H9 (cell line): ENCODE results near the gene ABCF2. TPM values are rescaled to one million over a fixed set of nuclear protein-coding genes. Genes with fewer than 3 reads are reported as not detected.

Experiments
- DNase-seq: peaks from one replicate; pipeline ENCODE4 v3.0.0-alpha.2; 2017
- H2AFZ ChIP-seq: one replicate; pipeline ENCODE4 v1.6.1; 2013; ENCODE audit warnings: mild to moderate bottlenecking, low read length, control low read depth, moderate library complexity
- H2AK5ac ChIP-seq: 2 replicates; pipeline ENCODE4 v1.6.1; 2013; ENCODE audit warnings: low read length, control low read depth, mixed read lengths; ENCODE audit not compliant: insufficient read length
- H2BK120ac ChIP-seq: one replicate; pipeline ENCODE4 v1.6.1; 2013; ENCODE audit warnings: low read depth, mild to moderate bottlenecking, low read length, control low read depth, inconsistent platforms; ENCODE audit not compliant: poor library complexity, severe bottlenecking
- H2BK12ac ChIP-seq: 2 replicates; pipeline ENCODE4 v1.6.1; 2013; ENCODE audit warnings: low read length, control low read depth, mixed read lengths, low read depth; ENCODE audit not compliant: insufficient read length
- H2BK15ac ChIP-seq: 2 replicates; pipeline ENCODE4 v1.6.1; 2013; ENCODE audit warnings: low read depth, low read length, control low read depth
- H2BK20ac ChIP-seq: one replicate; pipeline ENCODE4 v1.6.1; 2013; ENCODE audit warnings: low read depth, mild to moderate bottlenecking, low read length, control low read depth, inconsistent platforms; ENCODE audit not compliant: poor library complexity, severe bottlenecking
- H2BK5ac ChIP-seq: 2 replicates; pipeline ENCODE4 v1.6.1; 2013; ENCODE audit warnings: low read length, control low read depth, mixed read lengths; ENCODE audit not compliant: insufficient read length
- H3K14ac ChIP-seq: 2 replicates; pipeline ENCODE4 v1.6.1; 2013; ENCODE audit warnings: low read length, control low read depth; ENCODE audit not compliant: insufficient read depth
- H3K18ac ChIP-seq: 2 replicates; pipeline ENCODE4 v1.6.1; 2013; ENCODE audit warnings: low read depth, mild to moderate bottlenecking, mixed read lengths, low read length, control low read depth; ENCODE audit not compliant: insufficient read length
- H3K23ac ChIP-seq: 2 replicates; pipeline ENCODE4 v1.6.1; 2013; ENCODE audit warnings: low read length, control low read depth, mixed read lengths, low read depth; ENCODE audit not compliant: insufficient read length
- H3K23me2 ChIP-seq: 2 replicates; pipeline ENCODE4 v1.6.1; 2013; ENCODE audit warnings: low read depth, mild to moderate bottlenecking, mixed read lengths, low read length, control low read depth; ENCODE audit not compliant: insufficient read length, poor library complexity, severe bottlenecking
- H3K27ac ChIP-seq: 2 replicates; pipeline ENCODE4 v1.5.1; 2013; ENCODE audit warnings: low read length, control low read depth, mixed read lengths, low read depth; ENCODE audit not compliant: insufficient read length
- H3K27me3 ChIP-seq: 2 replicates; pipeline ENCODE4 v1.6.1; 2013; ENCODE audit warnings: low read length, control low read depth, inconsistent platforms; ENCODE audit not compliant: insufficient read depth
- H3K4ac ChIP-seq: 2 replicates; pipeline ENCODE4 v1.6.1; 2013; ENCODE audit warnings: low read depth, mild to moderate bottlenecking, control low read depth, inconsistent platforms, low read length, moderate library complexity
- H3K4me1 ChIP-seq: 2 replicates; pipeline ENCODE4 v1.6.1; 2013; ENCODE audit warnings: low read length, control low read depth, inconsistent platforms; ENCODE audit not compliant: insufficient read depth
- H3K4me2 ChIP-seq: 2 replicates; pipeline ENCODE4 v1.6.1; 2013; ENCODE audit warnings: low read length, control low read depth, mixed read lengths; ENCODE audit not compliant: insufficient read length, insufficient read depth
- H3K56ac ChIP-seq: 2 replicates; pipeline ENCODE4 v1.6.1; 2013; ENCODE audit warnings: low read depth, mild to moderate bottlenecking, mixed read lengths, low read length, control low read depth; ENCODE audit not compliant: insufficient read length
- H3K79me1 ChIP-seq: 2 replicates; pipeline ENCODE4 v1.6.1; 2013; ENCODE audit warnings: low read depth, mild to moderate bottlenecking, moderate library complexity, low read length, control low read depth, inconsistent platforms; ENCODE audit not compliant: insufficient read depth, poor library complexity, severe bottlenecking
- H3K79me2 ChIP-seq: 2 replicates; pipeline ENCODE4 v1.6.1; 2013; ENCODE audit warnings: low read length, control low read depth, inconsistent platforms; ENCODE audit not compliant: insufficient read depth
- H3K9ac ChIP-seq: 2 replicates; pipeline ENCODE4 v1.6.1; 2013; ENCODE audit warnings: low read length, control low read depth, mixed read lengths; ENCODE audit not compliant: insufficient read length; ENCODE audit errors: extremely low read depth
- H3K9me3 ChIP-seq: one replicate; pipeline ENCODE4 v1.6.1; 2013; ENCODE audit warnings: low read depth, low read length, inconsistent platforms; ENCODE audit not compliant: control insufficient read depth
- H3T11ph ChIP-seq: one replicate; pipeline ENCODE4 v1.6.1; 2013; ENCODE audit warnings: mild to moderate bottlenecking, low read length, control low read depth, inconsistent platforms
- H4K20me1 ChIP-seq: one replicate; pipeline ENCODE4 v1.6.1; 2013; ENCODE audit not compliant: control insufficient read depth, insufficient read length, insufficient read depth
- H4K5ac ChIP-seq: 2 replicates; pipeline ENCODE4 v1.6.1; 2013; ENCODE audit warnings: low read depth, mild to moderate bottlenecking, mixed read lengths, low read length, control low read depth; ENCODE audit not compliant: insufficient read length
- H4K8ac ChIP-seq: replicated peaks from 2 replicates; pipeline ENCODE4 v1.6.1; 2013; ENCODE audit warnings: low read length, control low read depth, mixed read lengths, low read depth; ENCODE audit not compliant: insufficient read length
- H4K91ac ChIP-seq: 2 replicates; pipeline ENCODE4 v1.6.1; 2013; ENCODE audit warnings: low read depth, mild to moderate bottlenecking, moderate library complexity, mixed read lengths, low read length, control low read depth; ENCODE audit not compliant: insufficient read length
- H3K27ac Mint-ChIP-seq, 3 experiments: 2 replicates in 2 of 3; 3 replicates in 1 of 3; pipeline ENCODE4 v1.8.0; 2020 to 2021; ENCODE audit warnings: mixed read lengths in 3 of 3, mild to moderate bottlenecking in 1 of 3, moderate library complexity in 1 of 3
- H3K27me3 Mint-ChIP-seq: 2 replicates; pipeline ENCODE4 v1.8.0; 2021; ENCODE audit warnings: low read depth, mild to moderate bottlenecking, moderate library complexity, mixed read lengths
- H3K36me3 Mint-ChIP-seq, 3 experiments: 2 replicates in 2 of 3; 3 replicates in 1 of 3; pipeline ENCODE4 v1.8.0; 2020 to 2021; ENCODE audit warnings: low read depth in 3 of 3, mixed read lengths in 3 of 3; ENCODE audit not compliant: insufficient read depth in 1 of 3
- H3K4me1 Mint-ChIP-seq, 2 experiments: 2 replicates each; pipeline ENCODE4 v1.8.0; 2020; ENCODE audit warnings: mixed read lengths in 2 of 2
- H3K4me3 Mint-ChIP-seq, 2 experiments: 2 replicates in 1 of 2; 3 replicates in 1 of 2; pipeline ENCODE4 v1.8.0; 2020 to 2021; ENCODE audit warnings: mild to moderate bottlenecking in 2 of 2, mixed read lengths in 2 of 2, moderate library complexity in 1 of 2
- H3K9me3 Mint-ChIP-seq, 2 experiments: 2 replicates in 1 of 2; 3 replicates in 1 of 2; pipeline ENCODE4 v1.8.0; 2020; ENCODE audit warnings: mild to moderate bottlenecking in 2 of 2, mixed read lengths in 2 of 2, moderate library complexity in 1 of 2
- CTCF ChIP-seq: fragments of 200-600 bp; sonication (generic); conservative IDR thresholded peaks from 3 replicates; pipeline ENCODE4 v1.8.0; 2021; ENCODE audit warnings: antibody characterized with exemption, mild to moderate bottlenecking
- WGBS: extraction: QIAGEN DNeasy Blood & Tissue Kit; methylation state at CpG from one replicate; pipeline ENCODE4 v1.1.7; 2013; ENCODE audit warnings: missing lambda C conversion rate, low lambda C conversion rate, mixed read lengths; ENCODE audit not compliant: insufficient read length; ENCODE audit errors: extremely low coverage; 5-methylcytosine and 5-hydroxymethylcytosine counted together
- total RNA-seq: library from RNA; stranded (reverse); gene quantifications from 2 replicates; pipeline ENCODE4 v1.2.1, GENCODE V29; 2021

ABCF2 gene
- total RNA-seq, 1 experiment from 2014 or later: 70.1 TPM

DNA sequence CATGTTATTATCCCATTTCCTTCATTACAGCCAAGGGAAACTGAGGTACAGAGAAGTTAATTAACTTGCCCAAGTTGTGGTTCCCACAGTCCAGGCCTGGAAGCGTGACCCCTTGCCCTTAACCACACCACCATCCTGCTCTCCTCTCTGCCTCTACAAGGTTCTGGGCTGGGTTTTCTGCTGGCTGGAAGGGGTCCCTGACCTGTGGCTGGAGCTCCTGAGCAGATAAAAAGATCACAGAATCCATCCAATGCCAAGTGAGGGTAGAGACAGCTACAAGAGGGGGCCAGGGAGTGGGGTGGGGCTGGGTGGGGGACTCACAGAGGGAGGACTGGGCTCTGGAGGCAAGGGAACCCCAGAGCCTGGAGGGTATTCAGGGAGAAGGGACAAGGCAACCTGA, 49.7 kb downstream of the ABCF2 start:
- peaks cover 79% of the 10 kb centered on the region for H3K27me3 Mint-ChIP-seq
- Histone ChIP-seq H3K79me2 (no peaks in the 10 kb centered on the region), H3K9me3 (no peaks in the 10 kb centered on the region), H2BK120ac (no peak overlapping the region), H4K8ac (no peak overlapping the region), H3K9ac (no peak overlapping the region), H3K79me1 (no peaks in the 10 kb centered on the region), H3K4me1 (no peaks in the 10 kb centered on the region), H3K56ac (no peak overlapping the region), H3K18ac (no peak overlapping the region), H2BK20ac (no peak overlapping the region), H3K14ac (no peak overlapping the region), H4K91ac (no peak overlapping the region), H2AK5ac (no peak overlapping the region), H3K27me3 (peaks cover 4% of the 10 kb centered on the region; the same call in 1 of the 2 replicates), H2BK15ac (no peak overlapping the region), H4K20me1 (no peaks in the 10 kb centered on the region), H3T11ph (no peak overlapping the region), H3K23ac (no peak overlapping the region), H4K5ac (no peak overlapping the region), H2AFZ (no peak overlapping the region), H3K27ac (no peak overlapping the region), H3K23me2 (no peaks in the 10 kb centered on the region), H3K4ac (no peak overlapping the region), H2BK5ac (no peak overlapping the region), H3K4me2 (no peak overlapping the region), H2BK12ac (no peak overlapping the region)
- H3K27ac Mint-ChIP-seq: no peak overlapping the region
- H3K36me3 Mint-ChIP-seq: peaks cover 0 to 3% (median 0%) of the 10 kb centered on the region in 3 experiments; a peak in 2 of 7 replicates
- H3K4me1 Mint-ChIP-seq: peaks cover 3 to 9% of the 10 kb centered on the region in 2 experiments; a peak in 3 of 4 replicates
- no peak for TF ChIP-seq CTCF
- no CpG with 5 or more reads among the region's 1 CpG for WGBS
- no peak for DNase-seq
- H3K4me3 Mint-ChIP-seq: no peak overlapping the region
- H3K9me3 Mint-ChIP-seq: peaks cover 17 to 24% of the 10 kb centered on the region in 2 experiments
